Measurements from ENCODE around the gene TRAPPC10. TPM values are rescaled to one million over a fixed set of nuclear protein-coding genes. Genes with fewer than 3 reads are reported as not detected.

TRAPPC10 gene
- total and polyA plus RNA-seq, 10 of the 15 experiments (the other 5 are each of a cell fraction or from before 2014, with no cell fraction given) = 1.1 to 39.6 (median 28.2) TPM

DNA sequence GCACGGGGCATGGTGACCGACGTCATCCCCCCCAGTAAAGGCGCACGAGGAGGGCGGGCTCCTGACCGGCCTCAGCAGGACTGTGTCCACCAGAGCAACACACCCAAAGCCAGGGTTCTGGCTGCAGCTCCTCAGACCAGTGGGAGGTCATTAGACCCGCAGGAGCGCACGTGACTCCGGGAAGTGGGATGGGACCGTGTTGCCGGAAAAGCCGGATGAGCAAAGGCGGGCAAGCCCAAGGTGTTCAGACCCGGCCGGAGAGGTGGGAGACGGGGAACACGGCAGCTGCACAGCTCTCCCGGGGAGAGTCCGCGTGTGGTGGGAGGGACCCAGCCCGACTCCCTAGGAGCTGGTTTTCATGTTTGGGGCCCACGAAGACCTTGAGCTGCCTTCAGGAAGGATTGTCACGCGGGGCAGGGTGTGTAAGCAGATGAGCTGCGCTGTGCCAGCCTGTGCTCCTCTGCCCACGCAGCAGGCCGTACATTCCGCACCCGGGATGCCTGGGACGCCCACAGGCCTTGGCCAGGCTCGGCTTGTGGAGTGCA is 20.6 kb upstream of the TRAPPC10 start:
- RAD21 ChIA-PET (ENCODE audit: unreplicated experiment) = no interaction called here
- POLR2A ChIA-PET = no interaction called here
- Histone ChIP-seq H3K27me3 (replicated peaks in 1 of 2; ENCODE audit: control insufficient read depth in 2 of 2, insufficient read depth in 2 of 2, low read length in 1 of 2) (peaks cover 0 to 1% of the 10 kb centered on the region in 2 experiments; a peak in 1 of 4 replicates), H3K4me1 (ENCODE audit: control insufficient read depth, insufficient read depth, low read length) (no peaks in the 10 kb centered on the region), H3K9ac (ENCODE audit: control insufficient read depth, insufficient read depth, low read length) (no peak overlapping the region), H3K36me3 (ENCODE audit: control insufficient read depth in 2 of 2, insufficient read depth in 2 of 2, low read length in 1 of 2) (no peaks in the 10 kb centered on the region), H3K4me3 (no peak overlapping the region), H2AFZ (ENCODE audit: control insufficient read depth, low read depth, low read length) (no peak overlapping the region), H3K27ac (ENCODE audit: control insufficient read depth, insufficient read depth) (no peak overlapping the region), H3K79me2 (ENCODE audit: control insufficient read depth, insufficient read depth, low read length) (no peaks in the 10 kb centered on the region), H3K4me2 (ENCODE audit: control insufficient read depth, insufficient read depth) (no peak overlapping the region), H4K20me1 (ENCODE audit: control insufficient read depth, insufficient read depth) (peaks cover 2% of the 10 kb centered on the region; the same call in 1 of the 2 replicates), H3K9me3 (replicated peaks; ENCODE audit: control insufficient read depth, insufficient read depth, low read length) (no peaks in the 10 kb centered on the region; the same call in 2 of the 3 replicates)
- FAIRE-seq (no peak), ATAC-seq (no peak), DNase-seq (ENCODE audit: low read depth, low spot score) (no peak)
- CTCF ChIA-PET = no interaction called here
- TF ChIP-seq BMI1 (IDR thresholded peaks at IDR 0.05; ENCODE audit: borderline replicate concordance) (no peak), EGR1 (IDR thresholded peaks at IDR 0.05; ENCODE audit: borderline replicate concordance in 1 of 2, low read depth in 2 of 2, low read length in 2 of 2) (no peak), BRCA1 (IDR thresholded peaks at IDR 0.05; ENCODE audit: low read depth, low read length) (no peak), E4F1 (IDR thresholded peaks at IDR 0.05; ENCODE audit: borderline replicate concordance, partially characterized antibody) (no peak), ZBTB11 (CRISPR knock-in tag; IDR thresholded peaks at IDR 0.05) (no peak), IRF4 (IDR thresholded peaks at IDR 0.05; ENCODE audit: low read depth, low read length) (no peak), NFYA (IDR thresholded peaks at IDR 0.05; ENCODE audit: borderline replicate concordance, low read depth, low read length) (no peak), TCF3 (IDR thresholded peaks at IDR 0.05; ENCODE audit: borderline replicate concordance, insufficient read depth, low read depth, low read length) (no peak), ASH2L (IDR thresholded peaks at IDR 0.05; ENCODE audit: borderline replicate concordance, low read depth) (no peak), CEBPZ (IDR thresholded peaks at IDR 0.05; ENCODE audit: low read depth, low read length) (no peak)
- intact Hi-C loops (cut with micrococcal nuclease; ENCODE audit: unreplicated experiment) = no loop called here
- no TSS peak for BruUV-seq (replicated peaks)
- WGBS (ENCODE audit: insufficient coverage, insufficient replicate concordance, low lambda C conversion rate, missing lambda C conversion rate) = 72% methylated on average over 33 of the region's 33 CpGs
- SMC1A ChIA-PET (ENCODE audit: uncharacterized antibody, unreplicated experiment) = no interaction called here
- in situ Hi-C loops (cut with MboI) = no loop called here

All from GM12878 (cell line).